WTC11 (cell line): Measurements from ENCODE around the gene PTPRC. TPM values are rescaled to one million over a fixed set of nuclear protein-coding genes. Genes with fewer than 3 reads are reported as not detected.

Experiments
- ATAC-seq: fragments of 200-7000 bp; cut with Tn5 transposase; 2 replicates; pipeline ENCODE4 v1.10.0; 2021; ENCODE audit warnings: mild to moderate bottlenecking, moderate library complexity
- CTCF ChIA-PET: fragments of 300-600 bp; sonication (Branson Sonifier 250); formaldehyde crosslinking; loops from one replicate; lab custom pipeline; 2021; ENCODE audit warnings: antibody characterized with exemption; lab: Charles Lee
- POLR2A ChIA-PET: fragments of 350-600 bp; sonication (Branson Sonifier 250); formaldehyde crosslinking; loops from one replicate; lab custom pipeline; 2021; ENCODE audit warnings: antibody characterized with exemption; lab: Charles Lee
- DNase-seq: peaks from one replicate; pipeline ENCODE4 v3.0.0; 2021; ENCODE audit warnings: low spot score
- H3K27ac Mint-ChIP-seq: 2 replicates; pipeline ENCODE4 v1.8.0; 2021; ENCODE audit warnings: mixed read lengths
- H3K27me3 Mint-ChIP-seq: 2 replicates; pipeline ENCODE4 v1.8.0; 2021; ENCODE audit warnings: low read depth, mild to moderate bottlenecking, moderate library complexity, mixed read lengths
- H3K36me3 Mint-ChIP-seq: 2 replicates; pipeline ENCODE4 v1.8.0; 2021; ENCODE audit warnings: mixed read lengths
- H3K4me1 Mint-ChIP-seq: 2 replicates; pipeline ENCODE4 v1.8.0; 2022; ENCODE audit warnings: mixed read lengths
- H3K4me3 Mint-ChIP-seq: 2 replicates; pipeline ENCODE4 v1.8.0; 2021; ENCODE audit warnings: mild to moderate bottlenecking, moderate library complexity, mixed read lengths
- H3K9me3 Mint-ChIP-seq: 2 replicates; pipeline ENCODE4 v1.8.0; 2021; ENCODE audit warnings: mixed read lengths
- ATF2 ChIP-seq: sonication (generic); formaldehyde crosslinking; IDR thresholded peaks from 2 replicates; pipeline ENCODE4 v1.8.1; 2022; ENCODE audit warnings: low read depth, missing genetic modification reagents, borderline replicate concordance
- E2F4 ChIP-seq: sonication (generic); formaldehyde crosslinking; IDR thresholded peaks from 2 replicates; pipeline ENCODE4 v1.8.1; 2022; ENCODE audit warnings: low read depth, mild to moderate bottlenecking, moderate library complexity, missing genetic modification reagents, borderline replicate concordance
- ERG ChIP-seq: fragments of 250-450 bp; sonication (Bioruptor Pico); IDR thresholded peaks from 2 replicates; pipeline ENCODE4 v1.8.0; 2021; ENCODE audit warnings: mild to moderate bottlenecking
- ESRRA ChIP-seq: sonication (generic); formaldehyde crosslinking; IDR thresholded peaks from 2 replicates; pipeline ENCODE4 v1.8.1; 2022; ENCODE audit warnings: mild to moderate bottlenecking, missing genetic modification reagents, borderline replicate concordance
- ETV6 ChIP-seq: sonication (generic); formaldehyde crosslinking; IDR thresholded peaks from 2 replicates; pipeline ENCODE4 v1.8.1; 2022; ENCODE audit warnings: mild to moderate bottlenecking, missing genetic modification reagents
- FOXK1 ChIP-seq: sonication (generic); formaldehyde crosslinking; IDR thresholded peaks from 2 replicates; pipeline ENCODE4 v1.8.0; 2022; ENCODE audit warnings: mild to moderate bottlenecking, moderate library complexity, missing genetic modification reagents
- IRF2 ChIP-seq: sonication (generic); formaldehyde crosslinking; IDR thresholded peaks from 2 replicates; pipeline ENCODE4 v1.8.0; 2022; ENCODE audit warnings: low read depth, missing genetic modification reagents, borderline replicate concordance
- JUN ChIP-seq: sonication (generic); formaldehyde crosslinking; IDR thresholded peaks from 2 replicates; pipeline ENCODE4 v1.8.0; 2023; ENCODE audit warnings: mild to moderate bottlenecking, missing genetic modification reagents
- KAT7 ChIP-seq: sonication (generic); formaldehyde crosslinking; IDR thresholded peaks from 2 replicates; pipeline ENCODE4 v1.8.1; 2023; ENCODE audit warnings: missing genetic modification reagents, mild to moderate bottlenecking, borderline replicate concordance
- MYBL2 ChIP-seq: sonication (generic); formaldehyde crosslinking; IDR thresholded peaks from 2 replicates; pipeline ENCODE4 v1.8.1; 2023; ENCODE audit warnings: mild to moderate bottlenecking, moderate library complexity, missing genetic modification reagents
- NFYB ChIP-seq: sonication (generic); formaldehyde crosslinking; conservative IDR thresholded peaks from 2 replicates; pipeline ENCODE4 v1.8.0; 2022; ENCODE audit warnings: low read depth, missing genetic modification reagents
- PRRX2 ChIP-seq: fragments of 250-450 bp; sonication (Bioruptor Pico); IDR thresholded peaks from 2 replicates; pipeline ENCODE4 v1.8.0; 2021; ENCODE audit warnings: mild to moderate bottlenecking
- RELA ChIP-seq: sonication (generic); formaldehyde crosslinking; IDR thresholded peaks from 2 replicates; pipeline ENCODE4 v1.8.1; 2022; ENCODE audit warnings: missing genetic modification reagents, mild to moderate bottlenecking, borderline replicate concordance
- RORB ChIP-seq: fragments of 250-450 bp; sonication (Bioruptor Pico); IDR thresholded peaks from 2 replicates; pipeline ENCODE4 v1.9.0; 2021; ENCODE audit warnings: mild to moderate bottlenecking
- STAT6 ChIP-seq: sonication (generic); formaldehyde crosslinking; conservative IDR thresholded peaks from 2 replicates; pipeline ENCODE4 v1.8.1; 2023; ENCODE audit warnings: mild to moderate bottlenecking, low read depth, missing genetic modification reagents, moderate library complexity
- USF1 ChIP-seq: sonication (generic); formaldehyde crosslinking; IDR thresholded peaks from 2 replicates; pipeline ENCODE4 v1.8.0; 2022; ENCODE audit warnings: mild to moderate bottlenecking, missing genetic modification reagents
- ZBTB43 ChIP-seq: sonication (generic); formaldehyde crosslinking; IDR thresholded peaks from 2 replicates; pipeline ENCODE4 v1.8.1; 2023; ENCODE audit warnings: mild to moderate bottlenecking, missing genetic modification reagents
- ZNF121 ChIP-seq: sonication (generic); formaldehyde crosslinking; IDR thresholded peaks from 2 replicates; pipeline ENCODE4 v1.8.0; 2023; ENCODE audit warnings: missing genetic modification reagents
- ZNF138 ChIP-seq: sonication (generic); formaldehyde crosslinking; conservative IDR thresholded peaks from 2 replicates; pipeline ENCODE4 v1.8.1; 2022; ENCODE audit warnings: mild to moderate bottlenecking, moderate library complexity, missing genetic modification reagents
- ZNF281 ChIP-seq: sonication (generic); formaldehyde crosslinking; IDR thresholded peaks from 2 replicates; pipeline ENCODE4 v1.8.0; 2023; ENCODE audit warnings: mild to moderate bottlenecking, missing genetic modification reagents
- total RNA-seq: library from RNA; stranded (reverse); gene quantifications from 3 replicates; pipeline ENCODE4 v1.2.3, GENCODE V29; 2021

PTPRC gene
- total RNA-seq, 1 experiment from 2014 or later: 1.4 TPM

- Mint-ChIP-seq H3K27ac (no peak overlapping the region), H3K36me3 (no peaks in the 10 kb centered on the region), H3K27me3 (no peaks in the 10 kb centered on the region), H3K4me3 (no peak overlapping the region), H3K4me1 (peaks cover 24% of the 10 kb centered on the region), H3K9me3 (no peaks in the 10 kb centered on the region)
- ChIA-PET POLR2A (no interaction called here), CTCF (interaction anchor here (1.4 kb wide), 1 partner anchor 21 kb away, joined by 4 read pairs; no protein-coding TSS in a partner anchor)
- ATAC-seq (no peak), DNase-seq (no peak)
- TF ChIP-seq KAT7 (CRISPR knock-in tag) (no peak), STAT6 (CRISPR knock-in tag) (no peak), FOXK1 (CRISPR knock-in tag) (no peak), ATF2 (CRISPR knock-in tag) (no peak), ZBTB43 (no peak), ESRRA (CRISPR knock-in tag) (no peak), NFYB (CRISPR knock-in tag) (no peak), E2F4 (no peak), MYBL2 (CRISPR knock-in tag) (no peak), ETV6 (no peak), ZNF281 (CRISPR knock-in tag) (no peak), IRF2 (CRISPR knock-in tag) (no peak), RELA (no peak), ZNF121 (CRISPR knock-in tag) (no peak), JUN (CRISPR knock-in tag) (no peak), ZNF138 (CRISPR knock-in tag) (no peak), PRRX2 (CRISPR knock-in tag) (no peak), ERG (CRISPR knock-in tag) (no peak), RORB (CRISPR knock-in tag) (no peak), USF1 (CRISPR knock-in tag) (no peak)
Measured at GRCh38 chr1:198677871-198678270, 39.0 kb downstream of the PTPRC start.
